Thymus (tissue), 11 donors: Measurements from ENCODE around the gene KIRREL1. TPM values are rescaled to one million over a fixed set of nuclear protein-coding genes. Genes with fewer than 3 reads are reported as not detected.

Experiments
- DNase-seq, 9 donors: peaks; one replicate each; pipeline ENCODE4 v3.0.0-alpha.2; 2013; ENCODE audit warnings: low spot score in 9 of 9, low read depth in 6 of 9, missing footprints in 1 of 9
- H3K27ac ChIP-seq, 2 donors: one replicate each; pipeline ENCODE4 v1.5.1; 2013; ENCODE audit warnings: control low read depth in 1 of 2, low read depth in 1 of 2, low read length in 1 of 2, mild to moderate bottlenecking in 1 of 2, moderate library complexity in 1 of 2
- H3K27me3 ChIP-seq, 2 donors: one replicate each; pipeline ENCODE4 v1.5.1; 2013; ENCODE audit warnings: low read length in 1 of 2; ENCODE audit not compliant: control insufficient read depth in 2 of 2, insufficient read depth in 1 of 2
- H3K36me3 ChIP-seq, 2 donors: one replicate each; pipeline ENCODE4 v1.5.1; 2013; ENCODE audit warnings: low read length in 1 of 2, mild to moderate bottlenecking in 1 of 2, moderate library complexity in 1 of 2; ENCODE audit not compliant: control insufficient read depth in 2 of 2, insufficient read depth in 2 of 2
- H3K4me1 ChIP-seq, 2 donors: one replicate each; pipeline ENCODE4 v1.5.1; 2013; ENCODE audit warnings: low read length in 2 of 2; ENCODE audit not compliant: control insufficient read depth in 2 of 2, insufficient read depth in 2 of 2
- H3K4me3 ChIP-seq, 2 donors: one replicate each; pipeline ENCODE4 v1.5.1; 2013; ENCODE audit warnings: low read length in 2 of 2, control low read depth in 1 of 2, mild to moderate bottlenecking in 1 of 2
- H3K9me3 ChIP-seq, 2 donors: one replicate each; pipeline ENCODE4 v1.5.1; 2013; ENCODE audit warnings: low read length in 1 of 2, mild to moderate bottlenecking in 1 of 2; ENCODE audit not compliant: control insufficient read depth in 2 of 2, insufficient read depth in 1 of 2
- WGBS: extraction: QIAGEN DNeasy Blood & Tissue Kit; methylation state at CpG from one replicate; pipeline ENCODE4 v1.1.7; 2013; 5-methylcytosine and 5-hydroxymethylcytosine counted together
- polyA plus RNA-seq: library from polyadenylated mRNA; stranded (reverse); fragments of 200-250 nt; gene quantifications from one replicate; pipeline ENCODE4 v1.2.3, GENCODE V29; 2013
- total RNA-seq: library from RNA; stranded (reverse); fragments of 120-200 nt; gene quantifications from one replicate; pipeline ENCODE4 v1.2.4, GENCODE V29; 2013
- donor health status: healthy.

KIRREL1 gene
- total and polyA plus RNA-seq, 2 donors: 3.4 to 5.9 TPM

DNA sequence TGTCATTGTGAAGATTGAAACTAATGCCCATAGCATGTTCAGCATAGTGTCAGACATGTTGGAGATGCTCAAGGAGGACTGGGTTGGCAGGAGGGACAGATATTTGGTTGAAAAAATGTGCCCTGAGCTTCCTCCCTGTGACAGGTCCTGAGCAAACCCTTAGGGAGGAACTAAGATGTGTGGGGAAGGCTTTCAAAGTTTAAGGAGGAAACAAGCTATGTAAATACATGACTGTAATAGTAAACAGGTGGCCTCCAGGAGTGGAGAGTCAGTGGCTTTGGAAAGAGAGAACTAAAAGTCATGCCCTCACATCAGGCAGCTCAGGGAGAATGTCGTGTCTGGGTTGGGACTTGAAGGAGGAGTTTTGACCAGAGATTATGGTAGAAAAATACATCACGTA, 9.7 kb upstream of the KIRREL1 start:
- no peak for DNase-seq
- Histone ChIP-seq H3K27ac (no peak overlapping the region), H3K4me3 (no peak overlapping the region), H3K4me1 (peaks cover 0 to 5% of the 10 kb centered on the region in 2 donors), H3K27me3 (peaks cover 0 to 5% of the 10 kb centered on the region in 2 donors), H3K9me3 (no peaks in the 10 kb centered on the region), H3K36me3 (no peaks in the 10 kb centered on the region)
- WGBS: 90% methylated on average over 2 of the region's 2 CpGs

DNA sequence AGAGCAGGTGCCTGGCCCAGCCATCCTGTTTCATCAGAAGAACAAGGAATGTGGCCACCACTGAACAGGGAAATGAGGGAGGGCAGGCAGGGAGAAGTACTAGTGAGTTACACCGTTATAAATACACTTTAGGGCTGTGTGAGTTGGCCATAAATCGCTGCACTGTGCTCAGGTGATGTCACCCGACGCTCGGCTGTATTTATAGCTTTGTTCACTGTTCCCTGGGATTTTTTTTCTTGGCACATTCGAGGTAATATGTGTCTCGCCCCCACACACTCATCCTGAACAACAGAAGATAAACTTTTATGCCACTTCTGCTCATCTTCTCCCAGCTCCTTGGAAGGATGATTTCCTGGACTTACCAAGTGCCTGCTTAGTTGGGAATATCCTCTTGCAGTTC, 9.0 kb upstream of the KIRREL1 start:
- WGBS: 84% methylated on average over 7 of the region's 7 CpGs
- no peak overlapping the region for H3K4me3 ChIP-seq
- no peaks in the 10 kb centered on the region for H3K4me1 ChIP-seq

GRCh38 chr1:157985473-157985872, 8.0 kb upstream of the KIRREL1 start:
- WGBS: 100% methylated on average over 1 of the region's 1 CpG
- no peaks in the 10 kb centered on the region for H3K4me1 ChIP-seq
- no peaks in the 10 kb centered on the region for H3K36me3 ChIP-seq

More for the DNA sequence above, 9.0 kb upstream of the KIRREL1 start:
- Histone ChIP-seq H3K36me3 (no peaks in the 10 kb centered on the region), H3K9me3 (no peaks in the 10 kb centered on the region), H3K27me3 (no peaks in the 10 kb centered on the region), H3K27ac (no peak overlapping the region)
- no peak for DNase-seq

DNA sequence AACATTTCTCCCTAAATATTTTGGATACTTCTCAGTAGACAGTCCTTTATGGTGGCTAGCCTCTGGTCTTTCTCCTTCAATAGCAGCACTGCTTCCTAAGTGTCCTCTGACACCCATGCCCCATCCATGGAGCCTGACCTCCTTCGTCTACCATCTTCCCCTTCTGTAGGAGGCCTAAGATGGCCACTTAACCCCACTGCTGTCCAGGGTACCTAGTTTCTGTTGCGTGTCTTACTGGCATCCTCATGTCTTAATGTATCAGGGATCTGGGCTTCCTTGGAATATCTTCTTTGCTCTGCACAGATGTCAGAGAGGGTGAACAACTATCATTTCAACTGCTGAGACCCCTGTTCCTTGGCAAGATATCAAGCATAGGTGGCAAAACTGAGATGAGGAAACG, 5.4 kb upstream of the KIRREL1 start:
- H3K27me3 ChIP-seq: peaks cover 0 to 3% of the 10 kb centered on the region in 2 donors
- no peaks in the 10 kb centered on the region for H3K9me3 ChIP-seq
- H3K4me1 ChIP-seq: peaks cover 0 to 10% of the 10 kb centered on the region in 2 donors
- no peaks in the 10 kb centered on the region for H3K36me3 ChIP-seq
- WGBS: 94% methylated on average over 3 of the region's 3 CpGs
- no peak overlapping the region for H3K27ac ChIP-seq
- DNase-seq: no peak
- H3K4me3 ChIP-seq: no peak overlapping the region

More at GRCh38 chr1:157985473-157985872, 8.0 kb upstream of the KIRREL1 start:
- Histone ChIP-seq H3K27ac (no peak overlapping the region), H3K27me3 (no peaks in the 10 kb centered on the region), H3K4me3 (no peak overlapping the region), H3K9me3 (no peaks in the 10 kb centered on the region)
- DNase-seq: no peak

GRCh38 chr1:157992031-157992832, 1.2 kb upstream of the KIRREL1 start:
- Histone ChIP-seq H3K9me3 (no peaks in the 10 kb centered on the region), H3K4me3 (no peak overlapping the region), H3K27ac (no peak overlapping the region), H3K36me3 (no peaks in the 10 kb centered on the region), H3K27me3 (peaks cover 0 to 7% of the 10 kb centered on the region in 2 donors), H3K4me1 (peaks cover 5 to 31% of the 10 kb centered on the region in 2 donors)
- WGBS: 46% methylated on average over 10 of the region's 10 CpGs
- peak in 8 of 9 donors; percentile 41 to 82 (median 71) for DNase-seq

GRCh38 chr1:157992833-157993146, 655 bp upstream of the KIRREL1 start:
- H3K4me3 ChIP-seq: peak overlapping the region; percentile 76 to 82
- H3K36me3 ChIP-seq: no peaks in the 10 kb centered on the region
- peaks cover 0 to 7% of the 10 kb centered on the region in 2 donors for H3K27me3 ChIP-seq
- no peak overlapping the region for H3K27ac ChIP-seq
- peak in 4 of 9 donors; percentile 23 to 71 (median 46) for DNase-seq
- H3K9me3 ChIP-seq: no peaks in the 10 kb centered on the region
- 6% methylated on average over 8 of the region's 8 CpGs for WGBS
- peaks cover 5 to 31% of the 10 kb centered on the region in 2 donors for H3K4me1 ChIP-seq

DNA sequence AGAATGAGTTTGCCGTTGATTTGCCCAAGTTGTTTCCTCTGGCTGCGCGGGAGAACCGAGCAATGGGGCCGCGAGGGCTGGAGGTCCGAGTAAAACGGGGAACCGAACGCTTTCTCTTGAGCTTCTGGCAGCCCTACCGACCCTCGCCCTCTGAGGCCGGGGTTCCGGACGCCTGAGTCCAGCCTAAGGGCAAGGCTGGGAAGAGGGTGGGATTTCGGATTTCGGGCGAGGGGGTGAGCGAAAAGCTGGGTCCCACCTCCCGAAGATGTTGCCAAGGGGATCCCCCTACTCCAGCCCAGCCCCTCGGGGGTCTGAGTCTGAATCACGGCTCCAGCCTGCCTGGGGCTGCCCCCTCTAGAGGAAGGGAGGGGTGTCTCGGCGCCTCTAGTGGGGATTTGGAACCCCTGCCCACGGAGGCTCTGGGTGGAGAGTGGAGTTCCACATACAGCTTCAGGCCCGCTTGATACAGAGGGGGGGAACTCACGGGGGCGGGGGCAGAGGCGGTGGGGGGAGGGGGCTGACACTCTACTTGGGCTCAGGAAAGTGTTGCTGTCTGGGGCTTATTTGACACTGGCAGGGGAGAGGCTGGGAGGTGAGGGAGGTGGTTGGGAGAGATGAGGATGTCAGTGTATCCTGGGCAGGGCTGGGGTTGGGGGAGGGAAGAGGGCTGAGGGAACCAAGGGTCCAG, 617 bp downstream of the KIRREL1 start:
- Histone ChIP-seq H3K4me3 (peak overlapping the region; percentile 76 to 82), H3K36me3 (no peaks in the 10 kb centered on the region), H3K9me3 (no peaks in the 10 kb centered on the region), H3K27me3 (peaks cover 0 to 7% of the 10 kb centered on the region in 2 donors), H3K27ac (peak overlapping the region; percentile 8 to 32), H3K4me1 (peaks cover 5 to 31% of the 10 kb centered on the region in 2 donors)
- WGBS: 5% methylated on average over 29 of the region's 29 CpGs
- peak in 4 of 9 donors; percentile 26 to 64 (median 36) for DNase-seq

GRCh38 chr1:157994704-157995582, 1.5 kb downstream of the KIRREL1 start:
- Histone ChIP-seq H3K4me3 (peak overlapping the region in 1 of 2 donors; percentile 76), H3K27me3 (peaks cover 0 to 7% of the 10 kb centered on the region in 2 donors), H3K27ac (peak overlapping the region in 1 of 2 donors; percentile 8), H3K9me3 (no peaks in the 10 kb centered on the region), H3K36me3 (no peaks in the 10 kb centered on the region), H3K4me1 (peaks cover 5 to 31% of the 10 kb centered on the region in 2 donors)
- WGBS: 87% methylated on average over 13 of the region's 13 CpGs
- peak in 3 of 9 donors; percentile 17 to 33 (median 18) for DNase-seq
